ENCODE data around the gene UNC13B. TPM values are rescaled to one million over a fixed set of nuclear protein-coding genes. Genes with fewer than 3 reads are reported as not detected.

The UNC13B gene
- total and polyA plus RNA-seq, 2 experiments from 2014 or later, result 8.7 to 52.1 TPM

GRCh38 chr9:35225677-35226076, 63.9 kb downstream of the UNC13B start:
- Histone ChIP-seq H3K4me2 (no peak overlapping the region), H2AFZ (no peak overlapping the region), H3K27ac (ENCODE audit: low read depth) (no peak overlapping the region), H3K4me1 (ENCODE audit: insufficient read depth) (no peaks in the 10 kb centered on the region), H3K79me2 (replicated peaks; ENCODE audit: insufficient read depth) (peaks cover 30% of the 10 kb centered on the region), H3K4me3 (no peak overlapping the region), H3K9me2 (ENCODE audit: insufficient read depth) (no peaks in the 10 kb centered on the region), H4K20me1 (replicated peaks; ENCODE audit: insufficient read depth) (0 out of 2 replicates have a peak, but pooled peaks cover 5% of the 10 kb centered on the region), H3F3A (replicated peaks; ENCODE audit: low read depth) (no peaks in the 10 kb centered on the region), H3K36me3 (ENCODE audit: insufficient read depth) (no peaks in the 10 kb centered on the region), H3K27me3 (ENCODE audit: insufficient read depth) (no peaks in the 10 kb centered on the region)
- H3K27ac Mint-ChIP-seq, result no peak overlapping the region
- no peaks in the 10 kb centered on the region for H3K27me3 Mint-ChIP-seq (ENCODE audit: insufficient read depth, low read depth, poor library complexity)
- H3K4me3 Mint-ChIP-seq, result no peak overlapping the region
- H3K9me3 Mint-ChIP-seq, result no peaks in the 10 kb centered on the region
- TF ChIP-seq ZNF114 (CRISPR knock-in tag; IDR thresholded peaks at IDR 0.05) (no peak), REST (IDR thresholded peaks at IDR 0.05; ENCODE audit: unreplicated experiment) (no peak), CREB1 (CRISPR knock-in tag; IDR thresholded peaks at IDR 0.05; ENCODE audit: low read depth) (no peak), ZNF331 (CRISPR knock-in tag; IDR thresholded peaks at IDR 0.05; ENCODE audit: low read depth) (no peak), ETS1 (IDR thresholded peaks at IDR 0.05) (no peak), POLR2AphosphoS5 (IDR thresholded peaks at IDR 0.05; ENCODE audit: low read depth) (no peak), STAT1 (IDR thresholded peaks at IDR 0.05; ENCODE audit: unreplicated experiment) (no peak), EZH2phosphoT487 (IDR thresholded peaks at IDR 0.05; ENCODE audit: unreplicated experiment) (no peak), EZH2 (IDR thresholded peaks at IDR 0.05; ENCODE audit: low read depth, unreplicated experiment) (no peak), JUNB (IDR thresholded peaks at IDR 0.05; ENCODE audit: unreplicated experiment) (no peak)
- DNase-seq (ENCODE audit: low spot score) (no peak), ATAC-seq (no peak)
- H3K4me1 Mint-ChIP-seq, result peaks cover 7% of the 10 kb centered on the region; the same call in 2 of the 3 replicates
- peaks cover 4% of the 10 kb centered on the region; the same call in 2 of the 3 replicates for H3K36me3 Mint-ChIP-seq (ENCODE audit: low read depth)

GRCh38 chr9:35226651-35227050, 64.8 kb downstream of the UNC13B start:
- Histone ChIP-seq H3K79me2 (replicated peaks; ENCODE audit: insufficient read depth) (peaks cover 30% of the 10 kb centered on the region), H3K4me3 (no peak overlapping the region), H3K9me2 (ENCODE audit: insufficient read depth) (no peaks in the 10 kb centered on the region), H3K27ac (ENCODE audit: low read depth) (no peak overlapping the region), H3K4me1 (ENCODE audit: insufficient read depth) (no peaks in the 10 kb centered on the region), H3K36me3 (ENCODE audit: insufficient read depth) (no peaks in the 10 kb centered on the region), H3K4me2 (no peak overlapping the region), H3K27me3 (ENCODE audit: insufficient read depth) (no peaks in the 10 kb centered on the region), H4K20me1 (replicated peaks; ENCODE audit: insufficient read depth) (0 out of 2 replicates have a peak, but pooled peaks cover 5% of the 10 kb centered on the region), H3F3A (replicated peaks; ENCODE audit: low read depth) (no peaks in the 10 kb centered on the region), H2AFZ (no peak overlapping the region)
- no peaks in the 10 kb centered on the region for H3K27me3 Mint-ChIP-seq (ENCODE audit: insufficient read depth, low read depth, poor library complexity)
- peaks cover 4% of the 10 kb centered on the region; the same call in 2 of the 3 replicates for H3K36me3 Mint-ChIP-seq (ENCODE audit: low read depth)
- ATAC-seq (no peak), DNase-seq (ENCODE audit: low spot score) (no peak)
- H3K4me3 Mint-ChIP-seq, result no peak overlapping the region
- H3K27ac Mint-ChIP-seq, result no peak overlapping the region
- H3K9me3 Mint-ChIP-seq, result no peaks in the 10 kb centered on the region
- peaks cover 7% of the 10 kb centered on the region; the same call in 2 of the 3 replicates for H3K4me1 Mint-ChIP-seq
- TF ChIP-seq CREB1 (CRISPR knock-in tag; IDR thresholded peaks at IDR 0.05; ENCODE audit: low read depth) (no peak), ZNF331 (CRISPR knock-in tag; IDR thresholded peaks at IDR 0.05; ENCODE audit: low read depth) (no peak), POLR2AphosphoS5 (IDR thresholded peaks at IDR 0.05; ENCODE audit: low read depth) (no peak), JUNB (IDR thresholded peaks at IDR 0.05; ENCODE audit: unreplicated experiment) (no peak), EZH2 (IDR thresholded peaks at IDR 0.05; ENCODE audit: low read depth, unreplicated experiment) (no peak), REST (IDR thresholded peaks at IDR 0.05; ENCODE audit: unreplicated experiment) (no peak), ZNF114 (CRISPR knock-in tag; IDR thresholded peaks at IDR 0.05) (no peak), NANOG (IDR thresholded peaks at IDR 0.05; ENCODE audit: borderline replicate concordance) (no peak)
